ENCODE measurements around the gene SPRR2E.
"Not testable (repeated sequence)": the region's sequence is repeated elsewhere in the genome, so short reads cannot be mapped to it uniquely, and the experiment has no call there.

The SPRR2E gene

GRCh38 chr1:153058826-153059784 lies 35.2 kb downstream of the SPRR2E start:
- no peak for DNase-seq

GRCh38 chr1:153058154-153058553 lies 36.2 kb downstream of the SPRR2E start:
- no peak for DNase-seq

DNA sequence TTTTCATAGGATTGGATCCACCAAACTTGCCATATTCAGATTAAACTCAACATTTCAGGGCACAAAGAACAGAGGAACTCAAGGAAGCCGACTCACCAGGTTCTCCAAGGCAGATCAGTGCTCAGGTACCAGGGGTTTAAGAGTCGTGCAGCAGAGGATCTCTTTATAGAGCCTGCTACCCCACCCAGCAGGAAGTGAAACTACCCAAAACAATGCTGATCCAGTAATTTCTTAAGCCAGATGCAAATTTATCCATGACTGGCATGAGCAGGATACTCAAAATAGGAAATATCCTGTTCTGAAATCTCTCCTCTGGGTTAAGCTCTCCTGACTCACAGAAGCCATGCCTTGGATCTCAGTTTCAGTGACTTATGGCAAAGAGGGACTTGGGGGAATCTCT lies 37.0 kb downstream of the SPRR2E start, which contains the start of gene SPRR2A:
Gene SPRR2A, minus strand, starts transcription at position 138 of the 400 bp plus-strand sequence. CDS start 777 bp downstream, outside the sequence.
- no peak for DNase-seq

DNA sequence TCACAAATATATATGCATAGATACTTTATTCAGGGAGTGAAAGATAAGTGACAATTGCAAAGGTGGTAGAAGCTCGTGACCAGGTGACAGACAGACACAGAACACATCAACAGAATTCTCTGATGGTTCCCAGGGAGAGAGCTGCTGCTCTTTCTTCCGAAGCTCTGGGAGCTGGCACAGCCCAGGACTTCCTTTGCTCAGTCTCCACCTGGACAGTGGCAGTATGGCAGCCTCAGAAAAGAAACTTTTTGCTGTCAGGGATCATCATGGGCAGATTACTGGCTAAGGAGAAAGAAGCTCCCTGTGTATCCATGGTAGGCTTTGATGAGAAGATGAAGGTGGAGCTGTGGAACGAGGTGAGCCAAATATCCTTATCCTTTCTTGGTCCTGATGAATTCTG lies 38.2 kb downstream of the SPRR2E start:
- DNase-seq = not testable (repeated sequence)

DNA sequence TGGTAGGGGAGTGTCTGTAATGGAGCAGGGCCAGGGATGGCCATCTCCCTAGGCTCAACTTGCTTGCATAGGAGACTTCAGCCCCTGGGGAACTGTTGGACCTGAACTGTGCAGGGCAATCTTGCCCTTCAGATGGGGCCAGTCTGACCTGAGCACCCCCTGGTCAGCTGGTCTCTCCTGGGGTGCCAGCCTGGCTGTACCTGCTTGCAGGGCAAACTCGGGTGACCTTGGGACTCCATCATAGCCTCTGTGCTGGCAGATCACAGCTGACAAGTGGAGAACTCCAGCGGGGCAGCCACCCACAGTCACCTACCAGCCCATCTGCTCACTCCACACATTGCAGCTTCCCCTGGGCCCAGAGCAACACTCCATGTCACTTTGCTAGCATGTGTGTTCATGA lies 45.1 kb downstream of the SPRR2E start:
- no peak for DNase-seq
